H1 (cell line): ENCODE measurements around the gene CAST. TPM values are rescaled to one million over a fixed set of nuclear protein-coding genes. Genes with fewer than 3 reads are reported as not detected.

Source experiments
- CHD7 ChIP-seq: fragments of 300-600 bp; sonication (generic); IDR thresholded peaks from 2 replicates; pipeline ENCODE4 v1.7.1; 2012; ENCODE audit warnings: low read length, moderate library complexity, mild to moderate bottlenecking, inconsistent platforms; ENCODE audit not compliant: insufficient replicate concordance
- CREB1 ChIP-seq: IDR thresholded peaks from 2 replicates; pipeline ENCODE4 v1.6.1; 2012; ENCODE audit warnings: inconsistent platforms
- polyA plus RNA-seq, 7 experiments: library from polyadenylated mRNA; depleted of rRNA in 3 of 7; stranded (reverse) in 5 of 7; unstranded in 2 of 7; fragments of >200 nt in 5 of 7; fragments of 200-250 nt in 2 of 7; gene quantifications; 1 replicate in 5 of 7; 2 replicates in 1 of 7; 4 replicates in 1 of 7; pipeline versions ENCODE4 v1.2.1 to v1.2.3, GENCODE V29; 2011 to 2013; ENCODE audit warnings: missing spikeins in 2 of 7, mixed read lengths in 2 of 7
- total RNA-seq: library from RNA; stranded (reverse); fragmentation: NEBNext Ultra II Directional; extraction: Animal tissue kit (Norgen Biotek cat#: 25700); gene quantifications from 2 replicates; pipeline ENCODE4 v1.2.1, GENCODE V29; 2021

The CAST gene
- total and polyA plus RNA-seq, 2 of the 8 experiments (the other 6 are each of a cell fraction or from before 2014, with no cell fraction given), result 9.0 to 48.2 TPM

- TF ChIP-seq CHD7 (no peak), CREB1 (no peak)
Observed at GRCh38 chr5:96708600-96708999, 46.4 kb downstream of the CAST start (continued).
